ENCODE measurements around the gene ZNF322.

DNA sequence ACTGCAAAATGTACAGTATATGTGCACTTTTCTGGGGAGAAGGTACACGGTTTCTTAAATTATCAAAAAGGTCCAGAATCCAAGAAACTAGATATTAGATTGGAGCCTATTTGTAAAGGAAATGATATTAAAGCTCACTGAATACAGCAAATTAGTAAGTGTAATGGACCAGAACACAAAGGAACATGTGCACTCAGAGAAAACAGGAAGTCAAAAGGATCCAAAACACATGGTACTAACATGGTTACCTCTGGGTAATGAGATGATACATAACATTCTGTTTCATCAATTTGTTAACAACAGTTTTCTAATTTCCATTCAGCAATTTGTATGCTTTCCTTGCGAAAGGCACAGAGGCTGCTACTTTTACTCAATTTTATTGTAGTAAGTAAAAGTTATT lies 18.7 kb downstream of the ZNF322 start:
- TF ChIP-seq, protein P1, sequence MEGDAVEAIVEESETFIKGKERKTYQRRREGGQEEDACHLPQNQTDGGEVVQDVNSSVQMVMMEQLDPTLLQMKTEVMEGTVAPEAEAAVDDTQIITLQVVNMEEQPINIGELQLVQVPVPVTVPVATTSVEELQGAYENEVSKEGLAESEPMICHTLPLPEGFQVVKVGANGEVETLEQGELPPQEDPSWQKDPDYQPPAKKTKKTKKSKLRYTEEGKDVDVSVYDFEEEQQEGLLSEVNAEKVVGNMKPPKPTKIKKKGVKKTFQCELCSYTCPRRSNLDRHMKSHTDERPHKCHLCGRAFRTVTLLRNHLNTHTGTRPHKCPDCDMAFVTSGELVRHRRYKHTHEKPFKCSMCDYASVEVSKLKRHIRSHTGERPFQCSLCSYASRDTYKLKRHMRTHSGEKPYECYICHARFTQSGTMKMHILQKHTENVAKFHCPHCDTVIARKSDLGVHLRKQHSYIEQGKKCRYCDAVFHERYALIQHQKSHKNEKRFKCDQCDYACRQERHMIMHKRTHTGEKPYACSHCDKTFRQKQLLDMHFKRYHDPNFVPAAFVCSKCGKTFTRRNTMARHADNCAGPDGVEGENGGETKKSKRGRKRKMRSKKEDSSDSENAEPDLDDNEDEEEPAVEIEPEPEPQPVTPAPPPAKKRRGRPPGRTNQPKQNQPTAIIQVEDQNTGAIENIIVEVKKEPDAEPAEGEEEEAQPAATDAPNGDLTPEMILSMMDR (IDR thresholded peaks at IDR 0.05) = no peak
- TF ChIP-seq POLR2A (IDR thresholded peaks at IDR 0.05) = no peak

All from lower leg skin (tissue), 3 donors.